GM19099 (cell line): ENCODE data around the gene TMEM51.

Source experiments
- POLR2A ChIP-seq: IDR thresholded peaks from 3 replicates; pipeline ENCODE4 v1.6.1; 2011; ENCODE audit warnings: low read depth; ENCODE audit not compliant: insufficient read length; ENCODE audit errors: extremely low read depth

Gene TMEM51, protein sequence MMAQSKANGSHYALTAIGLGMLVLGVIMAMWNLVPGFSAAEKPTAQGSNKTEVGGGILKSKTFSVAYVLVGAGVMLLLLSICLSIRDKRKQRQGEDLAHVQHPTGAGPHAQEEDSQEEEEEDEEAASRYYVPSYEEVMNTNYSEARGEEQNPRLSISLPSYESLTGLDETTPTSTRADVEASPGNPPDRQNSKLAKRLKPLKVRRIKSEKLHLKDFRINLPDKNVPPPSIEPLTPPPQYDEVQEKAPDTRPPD

DNA sequence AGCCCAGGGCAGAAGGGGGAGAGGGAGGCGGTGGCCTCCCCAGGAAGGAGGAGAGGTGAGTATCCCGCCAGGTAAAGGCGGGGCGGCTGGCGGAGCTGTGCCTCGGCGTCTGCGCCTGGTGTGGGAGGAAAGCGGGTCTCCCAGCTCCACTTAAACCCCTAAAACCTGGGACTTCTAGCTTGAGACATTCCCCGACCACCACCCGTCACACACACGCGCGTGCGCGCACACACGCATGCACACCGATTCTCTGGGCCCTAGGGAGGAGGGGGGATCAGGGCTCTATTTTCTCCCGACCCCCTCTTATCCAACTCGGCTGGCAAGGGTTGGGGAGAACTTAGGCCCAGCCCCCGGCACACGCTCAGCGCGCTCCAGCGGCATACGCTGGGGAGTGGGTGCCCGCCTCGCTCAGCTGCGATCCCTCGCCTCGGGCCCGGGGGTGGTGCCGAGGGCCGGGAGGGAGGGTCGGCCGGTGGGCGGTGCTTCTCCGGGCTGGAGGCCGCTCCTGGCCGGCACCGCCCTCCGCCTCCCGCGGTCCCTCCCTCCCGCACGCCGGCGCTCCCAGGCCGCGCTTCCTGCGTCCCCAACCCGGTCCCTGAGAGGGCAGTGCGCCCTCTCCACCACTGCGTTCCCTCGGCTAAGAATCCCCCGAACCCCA lies at the start of gene TMEM51:
Gene TMEM51 (plus strand): TSS at position 564 of the 658 bp plus-strand sequence. CDS start 61,341 bp downstream, outside the sequence.
- TF ChIP-seq POLR2A: no peak

DNA sequence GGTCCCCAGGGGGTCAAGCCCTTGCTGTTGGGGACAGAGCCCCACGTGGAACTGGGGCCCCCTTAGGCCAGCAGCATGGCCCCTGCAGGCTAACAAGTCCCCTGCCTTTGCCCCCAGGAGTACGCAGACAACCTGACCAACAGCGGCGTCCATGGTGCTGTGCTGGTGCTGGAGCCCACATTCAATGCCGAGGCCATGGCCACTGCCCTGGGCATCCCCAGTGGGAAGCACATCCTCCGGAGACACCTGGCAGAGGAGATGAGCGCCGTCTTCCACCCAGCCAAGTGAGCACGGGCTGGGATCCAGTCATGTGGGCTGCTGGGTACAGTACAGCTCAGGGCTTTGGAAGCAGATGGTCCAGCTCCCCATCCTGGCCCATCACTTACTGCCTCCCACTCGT lies 49.6 kb upstream of the TMEM51 start:
- TF ChIP-seq POLR2A: no peak

DNA sequence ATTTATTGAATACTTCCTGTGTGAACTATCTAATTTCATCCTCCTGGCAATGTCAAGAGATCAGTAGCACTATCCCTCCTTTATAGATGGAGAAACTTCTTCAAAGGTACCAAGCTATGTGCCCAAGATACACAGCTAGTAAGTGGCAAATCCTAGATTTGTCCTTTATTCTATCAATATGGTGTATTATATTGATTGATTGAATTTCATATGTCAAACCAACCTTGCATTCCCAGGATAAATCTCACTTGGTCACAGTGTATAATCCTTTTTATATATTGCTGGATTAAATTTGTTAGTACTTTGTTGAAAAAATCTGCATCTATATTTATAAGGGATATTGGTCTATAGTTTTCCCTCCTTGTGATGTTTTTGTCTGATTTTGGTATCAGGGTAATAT lies 48.8 kb upstream of the TMEM51 start:
- TF ChIP-seq POLR2A: no peak

DNA sequence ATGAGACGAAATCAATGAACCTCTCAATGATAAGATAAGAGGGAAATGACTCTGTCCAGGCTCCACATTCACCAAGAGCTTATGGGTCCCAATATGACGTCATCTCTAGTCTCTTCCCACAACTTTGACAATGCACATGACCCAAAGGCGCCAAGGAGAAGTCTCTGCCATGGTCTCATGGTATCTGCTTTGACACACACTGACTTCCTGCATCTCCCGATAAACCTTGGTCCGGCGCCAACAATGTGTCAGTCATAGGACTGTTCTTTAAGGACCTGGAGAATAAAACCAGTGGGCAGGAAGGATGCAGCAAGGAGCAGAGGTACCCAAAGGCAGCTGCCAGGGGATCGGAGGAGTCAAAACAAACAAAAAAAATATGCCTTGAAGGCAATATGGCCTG lies 46.9 kb upstream of the TMEM51 start:
- no peak for TF ChIP-seq POLR2A

DNA sequence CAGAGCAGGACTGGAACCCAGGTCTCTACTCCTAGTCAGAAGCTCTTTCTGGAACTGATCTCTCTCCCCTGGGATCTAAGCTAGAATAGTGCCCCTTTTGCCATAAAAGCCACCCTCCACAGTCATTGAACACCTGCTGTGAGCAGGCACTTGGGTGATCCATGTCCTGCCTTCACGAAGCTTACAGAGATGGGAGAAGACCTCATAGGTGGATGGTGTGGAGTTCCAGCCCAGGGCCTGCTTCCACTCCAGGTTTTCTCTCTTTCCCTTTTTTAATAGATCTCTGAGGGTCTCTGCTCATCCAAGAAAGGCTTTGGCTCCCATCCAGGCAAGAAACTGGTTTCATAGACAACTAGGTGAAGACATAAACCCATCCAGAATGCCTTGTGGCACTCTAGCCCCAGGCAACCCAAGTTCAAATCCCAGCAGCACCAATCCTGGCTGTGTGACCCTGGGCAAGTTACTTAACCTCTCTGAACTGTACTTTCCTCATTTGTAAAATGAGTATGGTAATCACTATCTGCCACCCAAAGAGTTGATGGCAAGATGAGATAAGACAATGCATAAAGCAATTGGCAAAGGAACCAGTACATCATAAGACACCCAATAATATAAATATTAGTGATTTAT lies 46.4 kb upstream of the TMEM51 start:
- no peak for TF ChIP-seq POLR2A

DNA sequence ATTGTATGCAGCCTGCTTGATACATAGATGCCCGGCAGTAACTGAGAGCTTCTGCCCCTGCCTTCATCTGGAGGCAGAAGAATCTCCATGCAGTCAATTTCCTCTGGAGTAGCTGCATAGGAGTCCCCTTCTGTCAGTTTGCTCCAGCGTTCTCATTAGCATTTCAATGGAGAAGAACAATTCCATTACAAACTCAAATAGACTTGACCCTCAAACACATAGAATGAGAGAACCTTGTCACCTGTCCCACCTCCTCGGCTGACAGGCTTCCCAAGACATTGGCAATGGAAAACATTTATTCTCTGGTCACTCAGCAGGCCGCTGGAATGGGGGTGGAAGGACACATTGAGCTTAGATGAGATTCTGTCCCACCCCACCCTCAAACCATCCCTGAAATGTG lies 45.6 kb upstream of the TMEM51 start:
- no peak for TF ChIP-seq POLR2A

DNA sequence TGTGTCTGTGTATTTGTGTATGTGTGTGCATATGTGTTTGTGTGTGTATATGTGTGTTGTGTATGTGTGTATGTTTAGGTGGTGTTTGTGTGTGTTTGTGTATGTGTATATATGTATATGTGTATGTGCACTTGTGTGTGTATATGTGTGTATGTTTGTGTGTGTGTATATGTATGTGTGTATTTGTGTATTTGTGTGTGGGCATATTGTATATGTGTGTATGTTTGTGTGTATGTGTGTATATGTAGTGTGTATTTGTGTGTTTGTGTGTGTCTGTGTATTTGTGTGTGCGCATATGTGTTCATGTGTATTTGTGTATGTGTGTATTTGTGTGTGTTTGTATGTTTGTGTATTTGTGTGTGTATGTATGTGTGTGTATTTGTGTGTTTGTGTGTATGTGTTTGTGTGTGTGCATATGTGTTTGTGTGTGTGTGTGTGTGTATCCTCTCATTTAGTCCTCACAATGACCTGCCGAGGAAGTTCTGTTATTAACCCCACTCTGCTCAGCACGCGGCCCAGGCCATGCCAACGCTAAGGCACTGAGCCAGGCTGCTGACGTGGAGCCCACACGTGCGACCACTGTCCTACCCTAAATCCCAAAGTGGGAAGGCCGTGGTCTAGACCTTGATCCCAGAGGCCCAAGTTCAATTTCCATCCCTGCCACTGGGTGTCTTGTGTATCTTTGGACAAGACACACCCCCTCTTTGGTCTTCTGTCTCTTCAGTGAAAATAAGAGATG lies 43.2 kb upstream of the TMEM51 start:
- TF ChIP-seq POLR2A: no peak

DNA sequence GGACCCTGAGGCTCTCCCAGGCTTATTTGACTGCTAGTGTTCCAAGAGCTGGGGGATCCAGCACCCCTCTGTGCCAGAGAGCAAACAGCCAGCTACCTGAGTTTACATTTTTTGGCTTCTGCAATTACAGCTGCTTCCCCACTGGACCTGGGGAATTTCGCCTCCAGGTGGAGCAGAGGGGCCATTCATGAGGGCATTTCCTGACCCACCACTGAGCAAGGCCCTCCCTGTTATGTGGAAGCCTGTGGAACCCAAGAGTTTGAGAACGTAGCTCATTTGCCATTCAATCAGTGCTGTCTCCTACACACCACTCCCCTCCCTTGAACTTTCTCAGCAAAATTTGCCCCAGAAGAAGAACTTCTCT lies 42.7 kb upstream of the TMEM51 start:
- TF ChIP-seq POLR2A: no peak

DNA sequence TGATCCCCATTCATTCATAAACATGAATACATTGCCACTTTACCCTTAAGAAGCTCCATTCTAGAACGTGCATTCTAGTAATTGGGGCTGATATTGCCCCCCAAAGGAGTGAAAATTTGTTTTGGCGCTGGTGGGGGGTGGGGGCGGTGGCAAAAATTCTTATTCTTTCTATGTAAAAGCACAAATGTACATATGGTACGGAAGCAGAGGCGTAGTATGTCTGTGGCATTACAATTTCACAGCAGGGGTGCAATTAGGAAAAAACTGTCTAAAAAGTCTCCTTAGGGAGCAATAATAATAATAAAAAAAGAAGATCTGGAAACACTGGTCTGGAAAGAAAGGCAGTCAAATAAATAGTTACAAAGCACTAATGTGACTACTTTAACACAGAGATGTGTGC lies 40.4 kb upstream of the TMEM51 start:
- TF ChIP-seq POLR2A: no peak

DNA sequence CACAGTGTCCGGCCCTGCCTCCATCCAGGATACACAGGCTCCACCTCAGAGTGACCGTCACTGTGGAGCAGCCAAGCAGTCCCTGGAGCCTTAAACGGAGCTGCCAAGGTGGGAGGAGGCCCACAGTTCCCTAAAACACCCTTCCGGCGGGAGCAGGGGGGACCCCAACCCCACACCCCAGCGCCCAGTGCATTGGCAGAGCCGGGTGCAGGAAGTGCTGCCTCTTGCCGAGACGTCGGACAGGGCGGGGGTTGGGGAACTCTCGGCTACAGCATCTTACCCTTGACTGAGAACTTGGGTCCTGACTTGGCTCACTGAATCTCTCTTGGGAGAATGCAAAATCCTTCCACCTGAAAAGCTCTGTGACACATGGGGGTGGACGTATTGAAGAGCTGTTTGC lies 38.7 kb upstream of the TMEM51 start:
- TF ChIP-seq POLR2A: no peak

DNA sequence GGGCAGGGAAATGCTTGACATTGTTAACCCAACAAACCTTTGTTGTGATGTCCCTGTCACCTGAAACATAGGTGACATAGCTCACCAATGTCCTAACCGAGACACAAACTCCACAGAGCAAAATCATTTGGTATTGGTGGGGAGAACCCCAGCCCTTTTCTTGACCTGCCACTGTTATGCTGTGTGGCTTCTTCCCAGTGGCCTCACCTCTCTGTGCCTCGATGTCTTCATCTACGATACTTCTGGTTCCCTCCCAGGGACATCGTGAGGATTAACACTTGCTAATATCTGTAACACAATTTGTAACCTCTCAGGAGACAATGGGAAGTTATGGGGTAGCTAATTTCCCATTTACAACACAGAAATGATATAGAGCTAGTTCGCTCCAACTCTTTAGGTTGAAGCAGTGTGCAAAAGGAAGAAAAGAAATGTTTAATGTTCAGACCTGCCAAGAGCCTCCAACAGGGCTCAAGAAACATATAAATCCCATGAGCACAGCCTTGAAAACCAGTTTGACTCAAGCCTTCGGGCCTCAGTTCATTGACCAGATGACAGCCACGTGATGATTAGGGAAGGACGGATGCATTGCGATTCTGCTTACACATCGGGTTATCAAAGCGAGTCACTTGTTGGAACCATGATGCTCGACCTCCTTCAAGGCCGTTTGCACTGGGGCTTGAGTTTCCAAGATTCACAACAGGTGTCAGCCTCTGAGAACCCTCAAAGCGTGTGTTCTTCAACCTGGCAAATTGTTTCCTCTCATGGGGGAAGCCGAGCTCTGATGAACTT lies 37.8 kb upstream of the TMEM51 start:
- no peak for TF ChIP-seq POLR2A

DNA sequence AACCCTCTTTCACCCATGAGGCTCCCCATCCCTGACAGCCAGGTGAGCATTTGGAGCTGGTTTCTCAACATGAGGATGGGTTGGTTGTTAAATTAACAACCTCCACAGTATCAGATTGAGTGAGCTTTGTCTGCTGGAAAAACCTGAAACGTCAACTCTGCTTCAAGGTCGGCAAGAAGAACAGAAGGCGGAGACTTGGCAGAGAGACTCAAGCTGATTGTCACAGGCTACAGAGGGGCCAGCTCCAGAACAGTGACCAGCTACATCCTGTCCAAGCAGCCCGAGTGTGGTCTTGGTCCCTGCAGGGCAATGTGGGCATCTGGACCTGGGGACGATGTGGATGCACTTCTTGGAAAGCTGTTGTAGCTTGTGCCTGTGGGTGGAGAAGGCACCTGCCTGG lies 36.6 kb upstream of the TMEM51 start:
- no peak for TF ChIP-seq POLR2A

DNA sequence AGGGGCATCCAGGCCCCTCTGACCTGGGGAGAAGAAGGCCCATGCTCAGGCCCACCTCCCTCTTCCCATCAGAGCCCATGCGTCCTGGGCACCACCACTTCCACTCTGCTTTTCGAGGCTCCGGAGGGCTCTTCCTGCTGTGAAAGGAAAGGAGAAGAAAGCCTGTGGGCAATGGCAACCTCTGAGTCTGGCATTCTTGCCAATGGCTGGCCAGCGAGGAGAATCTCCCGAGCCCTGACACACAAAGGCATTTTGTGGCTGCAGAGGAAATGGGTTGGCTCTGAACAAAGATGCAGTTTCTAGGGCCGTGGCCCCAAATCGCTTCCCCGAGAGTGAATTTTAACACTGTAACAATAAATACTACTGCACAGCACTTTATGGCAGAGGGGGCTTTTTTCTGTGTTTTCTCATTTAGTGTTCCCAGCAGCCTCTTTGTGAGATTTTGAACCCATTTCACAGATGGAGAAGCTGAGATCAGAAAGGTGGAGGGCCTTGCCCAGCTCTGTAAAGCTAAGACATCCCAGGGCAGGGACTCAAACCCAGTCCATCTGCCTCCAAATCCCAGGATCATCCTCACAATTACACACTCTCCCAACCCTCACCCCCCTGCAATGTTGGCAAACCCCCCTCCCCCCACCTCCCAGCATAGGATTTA lies 35.7 kb upstream of the TMEM51 start:
- no peak for TF ChIP-seq POLR2A

DNA sequence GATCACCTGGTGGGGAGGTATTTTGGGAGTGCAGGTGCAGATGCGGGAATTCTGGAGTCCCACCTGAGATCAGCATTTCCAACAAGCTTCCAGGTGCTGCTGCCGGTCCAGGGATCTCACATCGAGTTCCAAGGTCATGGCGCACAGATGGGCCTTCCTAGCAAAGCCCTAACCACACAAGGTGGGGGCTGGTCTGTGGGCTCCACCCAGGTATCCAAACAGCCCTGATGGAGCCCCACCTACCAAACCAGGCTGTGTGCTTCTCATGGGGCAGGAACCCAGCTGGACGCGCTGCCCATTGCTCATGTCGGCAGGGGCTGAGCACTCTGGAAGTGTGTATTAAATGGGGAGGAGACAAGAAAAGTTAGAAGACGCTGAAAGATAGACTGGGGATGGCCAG lies 35.0 kb upstream of the TMEM51 start:
- no peak for TF ChIP-seq POLR2A
